ENCODE results near the gene EPS15.

The EPS15 gene

DNA sequence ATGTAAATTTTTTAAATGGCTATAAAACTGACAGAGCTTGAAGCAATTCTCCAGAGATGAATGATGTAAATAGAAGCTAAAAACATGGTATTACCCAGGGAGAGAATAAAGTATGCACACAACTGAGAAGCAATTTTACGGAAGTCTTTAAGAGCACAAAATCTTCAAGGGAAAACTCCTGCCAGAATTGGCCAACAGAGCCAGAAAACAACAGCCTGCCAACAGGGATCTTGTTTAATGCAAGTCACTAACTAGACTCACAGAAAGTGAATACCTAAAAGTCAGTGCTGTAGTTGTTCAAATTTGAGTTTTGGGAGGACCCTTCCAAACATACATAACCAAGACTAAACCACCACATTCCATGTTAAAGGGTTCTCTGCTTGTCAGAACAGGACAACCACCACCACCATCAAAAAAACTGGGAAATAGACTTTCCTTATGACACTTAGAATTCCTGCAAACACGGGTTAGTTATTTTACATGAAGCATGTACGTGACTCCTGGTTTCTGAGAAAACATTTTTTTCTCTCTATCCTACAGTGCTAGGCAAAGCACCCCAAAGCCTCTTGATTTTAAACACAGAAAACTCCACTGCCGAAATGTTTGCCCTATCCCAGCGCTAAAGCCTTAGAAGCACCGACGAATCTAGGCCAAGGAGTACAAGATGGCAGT lies 1.6 kb downstream of the EPS15 start:
- DNase-seq (ENCODE audit: insufficient read length, low spot score) (no peak), FAIRE-seq (no peak)
- TF ChIP-seq PAX5 (IDR thresholded peaks at IDR 0.05; ENCODE audit: insufficient read depth, low read length, severe bottlenecking) (no peak), SPI1 (IDR thresholded peaks at IDR 0.05; ENCODE audit: low read depth, low read length) (peak; percentile 35; the same call in 1 of the 2 replicates)

GRCh38 chr1:51516649-51517158 lies 2.4 kb downstream of the EPS15 start:
- TF ChIP-seq TAF1 (IDR thresholded peaks at IDR 0.05; ENCODE audit: low read depth, low read length), result no peak
- no peak for DNase-seq (ENCODE audit: insufficient read length, low spot score)
- FAIRE-seq, result peak; percentile 71

DNA sequence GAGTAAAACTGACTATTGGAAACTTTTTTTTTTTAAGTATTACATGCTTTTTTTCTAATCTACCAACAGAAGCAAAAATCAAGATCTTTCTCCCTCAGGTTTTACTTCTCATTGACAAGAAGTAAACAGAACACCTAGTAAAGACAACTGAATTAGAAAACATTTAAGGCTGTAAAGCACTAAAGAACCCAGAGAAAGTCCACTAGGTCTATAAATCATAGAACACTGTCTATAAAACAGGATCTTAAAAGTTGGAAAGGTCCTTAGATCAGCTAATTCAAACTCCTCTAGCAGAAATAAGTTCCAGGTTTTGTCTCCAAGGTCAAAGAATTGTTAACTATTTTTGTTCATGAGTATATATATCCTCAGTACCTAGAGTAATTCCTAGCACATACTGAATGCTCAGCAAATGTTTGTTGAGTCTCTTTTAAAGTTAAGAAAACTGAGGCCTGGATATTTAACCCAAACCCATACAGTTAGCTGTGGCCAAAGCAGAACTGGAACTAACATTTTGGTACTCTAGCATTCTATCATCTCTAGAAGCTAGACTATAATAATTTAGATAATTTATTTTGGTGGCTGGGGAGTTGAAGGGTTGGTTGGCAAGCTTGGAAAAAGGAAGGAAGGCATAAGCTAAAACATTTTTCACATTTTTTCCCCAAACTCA lies 3.0 kb downstream of the EPS15 start:
- TF ChIP-seq POLR2A (IDR thresholded peaks at IDR 0.05; ENCODE audit: low read depth, low read length) (no peak), SPI1 (IDR thresholded peaks at IDR 0.05; ENCODE audit: low read depth, low read length) (peak; percentile 66)
- DNase-seq (ENCODE audit: insufficient read length, low spot score) (no peak), FAIRE-seq (no peak)

DNA sequence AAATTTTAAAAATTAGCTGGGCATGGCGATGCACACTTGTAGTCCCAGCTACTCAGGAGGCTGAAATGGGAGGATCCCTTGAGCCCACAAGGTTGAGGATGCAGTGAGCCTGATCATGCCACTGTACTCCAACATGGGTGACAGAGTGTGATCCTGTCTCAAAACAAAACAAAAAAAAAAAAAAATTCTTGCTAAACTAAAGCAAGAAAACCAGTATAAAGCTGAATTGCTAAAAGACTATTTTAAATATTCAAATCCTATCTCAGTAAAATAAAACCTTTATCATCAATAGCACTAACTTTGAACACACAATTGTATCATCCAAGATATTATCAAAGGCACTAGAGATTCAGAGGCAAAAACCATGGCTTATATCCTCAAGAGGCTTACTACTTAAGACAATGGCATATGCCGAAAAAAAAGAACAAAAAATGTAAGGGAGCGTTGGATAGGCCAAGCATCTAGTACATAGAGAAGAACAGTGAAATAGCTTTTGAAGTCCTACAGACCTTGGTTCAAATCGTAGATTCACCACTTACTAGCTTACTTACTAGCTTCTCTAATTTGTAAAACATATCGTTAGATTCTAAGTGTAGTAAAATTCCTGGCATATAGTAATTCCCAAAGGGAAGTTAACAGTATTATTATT lies 3.6 kb downstream of the EPS15 start:
- peak; percentile 38 for FAIRE-seq
- no peak for DNase-seq (ENCODE audit: insufficient read length, low spot score)
- TF ChIP-seq SPI1 (IDR thresholded peaks at IDR 0.05; ENCODE audit: low read depth, low read length) (no peak), POLR2A (IDR thresholded peaks at IDR 0.05; ENCODE audit: low read depth, low read length) (no peak), POU2F2 (IDR thresholded peaks at IDR 0.05; ENCODE audit: low read depth, low read length) (no peak), PAX5 (IDR thresholded peaks at IDR 0.05; ENCODE audit: insufficient read depth, low read length, severe bottlenecking) (no peak), POLR2AphosphoS5 (IDR thresholded peaks at IDR 0.05; ENCODE audit: low read depth, low read length) (no peak), TAF1 (IDR thresholded peaks at IDR 0.05; ENCODE audit: low read depth, low read length) (no peak)

DNA sequence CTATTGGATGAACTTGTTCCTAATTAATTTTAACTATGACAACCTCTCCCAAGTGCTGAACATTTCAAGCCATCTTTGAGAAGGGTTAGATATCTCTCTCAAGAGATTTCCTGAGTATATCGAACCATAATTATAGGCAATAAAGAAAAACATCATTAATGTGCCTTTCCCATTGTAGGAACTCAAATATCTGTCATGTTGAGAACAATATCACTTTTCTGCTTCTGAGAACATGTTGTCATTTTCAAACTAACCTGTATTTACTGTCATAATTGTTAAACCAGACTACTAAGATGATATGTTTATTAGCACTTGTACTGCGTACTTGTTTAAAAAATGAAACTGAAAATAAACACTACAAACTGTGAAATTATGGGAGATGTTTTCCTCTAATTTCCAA lies 4.3 kb downstream of the EPS15 start:
- DNase-seq (ENCODE audit: insufficient read length, low spot score) (no peak), FAIRE-seq (peak; percentile 80)

DNA sequence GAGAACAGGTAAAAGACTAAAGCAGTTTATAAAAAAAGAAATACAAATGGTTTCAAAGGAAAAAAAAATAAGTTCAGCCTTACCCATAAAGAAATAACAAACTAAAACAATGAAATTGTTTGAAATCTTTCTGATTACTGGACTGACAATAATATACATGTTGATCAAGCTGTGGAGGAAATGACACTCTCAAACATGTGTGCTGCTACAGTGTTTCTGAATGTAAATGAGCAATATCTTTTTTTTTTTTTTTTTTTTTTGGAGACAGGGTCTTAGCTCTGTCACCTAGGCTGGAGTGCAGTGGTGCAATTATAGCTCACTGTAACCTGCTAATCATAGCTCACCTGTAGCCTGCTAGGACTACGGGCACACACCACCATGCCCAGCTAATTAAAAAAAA lies 6.5 kb downstream of the EPS15 start:
- TF ChIP-seq PAX5 (IDR thresholded peaks at IDR 0.05; ENCODE audit: insufficient read depth, low read length, severe bottlenecking), result no peak
- TF ChIP-seq TAF1 (IDR thresholded peaks at IDR 0.05; ENCODE audit: low read depth, low read length), result no peak
- TF ChIP-seq SPI1 (IDR thresholded peaks at IDR 0.05; ENCODE audit: low read depth, low read length), result no peak
- TF ChIP-seq POU2F2 (IDR thresholded peaks at IDR 0.05; ENCODE audit: low read depth, low read length), result no peak
- no peak for TF ChIP-seq POLR2A (IDR thresholded peaks at IDR 0.05; ENCODE audit: low read depth, low read length)
- FAIRE-seq (no peak), DNase-seq (ENCODE audit: insufficient read length, low spot score) (no peak)

More for the DNA sequence above, 4.3 kb downstream of the EPS15 start:
- no peak for TF ChIP-seq PAX5 (IDR thresholded peaks at IDR 0.05; ENCODE audit: insufficient read depth, low read length, severe bottlenecking)
- no peak for TF ChIP-seq SPI1 (IDR thresholded peaks at IDR 0.05; ENCODE audit: low read depth, low read length)
- no peak for TF ChIP-seq POU2F2 (IDR thresholded peaks at IDR 0.05; ENCODE audit: low read depth, low read length)
- no peak for TF ChIP-seq TAF1 (IDR thresholded peaks at IDR 0.05; ENCODE audit: low read depth, low read length)
- TF ChIP-seq POLR2A (IDR thresholded peaks at IDR 0.05; ENCODE audit: low read depth, low read length), result no peak
- TF ChIP-seq POLR2AphosphoS5 (IDR thresholded peaks at IDR 0.05; ENCODE audit: low read depth, low read length), result no peak

DNA sequence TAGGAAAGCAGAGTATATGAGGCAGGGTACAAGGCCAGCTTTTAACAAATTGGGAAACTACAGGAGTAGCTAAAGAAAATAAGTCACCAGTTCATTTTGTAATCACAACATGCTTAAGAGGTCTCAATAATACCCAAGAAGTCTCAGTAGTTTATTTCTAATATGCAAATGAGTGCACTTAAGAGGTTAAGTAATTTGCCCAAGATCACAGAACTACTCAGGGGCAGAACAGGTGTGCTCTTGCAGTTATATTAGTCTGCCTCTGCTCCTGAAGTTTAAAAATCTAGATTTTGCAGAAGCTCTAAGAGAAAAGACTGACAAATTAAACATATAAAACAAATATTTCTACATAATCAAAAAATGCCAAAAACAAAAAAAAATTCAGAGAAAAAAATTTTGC lies 6.9 kb downstream of the EPS15 start:
- no peak for DNase-seq (ENCODE audit: insufficient read length, low spot score)
- FAIRE-seq, result no peak
- TF ChIP-seq TAF1 (IDR thresholded peaks at IDR 0.05; ENCODE audit: low read depth, low read length), result no peak
- TF ChIP-seq POLR2AphosphoS5 (IDR thresholded peaks at IDR 0.05; ENCODE audit: low read depth, low read length), result no peak
- peak; percentile 27; the same call in 1 of the 2 replicates for TF ChIP-seq POU2F2 (IDR thresholded peaks at IDR 0.05; ENCODE audit: low read depth, low read length)
- no peak for TF ChIP-seq PAX5 (IDR thresholded peaks at IDR 0.05; ENCODE audit: insufficient read depth, low read length, severe bottlenecking)
- no peak for TF ChIP-seq SPI1 (IDR thresholded peaks at IDR 0.05; ENCODE audit: low read depth, low read length)
- TF ChIP-seq POLR2A (IDR thresholded peaks at IDR 0.05; ENCODE audit: low read depth, low read length), result no peak

- no peak for FAIRE-seq
- no peak for DNase-seq (ENCODE audit: insufficient read length, low spot score)
- no peak for TF ChIP-seq POU2F2 (IDR thresholded peaks at IDR 0.05; ENCODE audit: low read depth, low read length)
- no peak for TF ChIP-seq SPI1 (IDR thresholded peaks at IDR 0.05; ENCODE audit: low read depth, low read length)
- no peak for TF ChIP-seq POLR2A (IDR thresholded peaks at IDR 0.05; ENCODE audit: low read depth, low read length)
Observed at GRCh38 chr1:51509773-51510172, 9.3 kb downstream of the EPS15 start.

DNA sequence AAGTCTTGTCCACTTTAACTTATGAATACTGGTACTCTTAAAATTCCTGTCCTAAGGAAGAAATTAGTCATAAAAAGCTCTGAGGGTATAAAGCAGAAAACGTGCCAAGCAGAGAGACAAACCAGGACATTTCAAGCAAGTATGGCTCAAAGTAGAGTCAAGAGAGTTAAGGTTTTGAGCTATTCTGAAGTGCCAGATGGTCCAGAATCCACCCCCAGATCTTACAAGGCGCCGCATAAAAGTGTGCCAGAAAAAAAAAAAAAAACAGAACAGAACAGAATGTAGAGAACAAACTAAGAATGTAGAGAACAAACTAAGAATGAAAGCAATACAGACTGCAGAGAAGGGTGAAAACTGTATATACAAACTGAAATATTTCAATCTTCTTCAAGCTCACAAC lies 12.5 kb downstream of the EPS15 start:
- TF ChIP-seq POLR2A (IDR thresholded peaks at IDR 0.05; ENCODE audit: low read depth, low read length) (no peak), POLR2AphosphoS5 (IDR thresholded peaks at IDR 0.05; ENCODE audit: low read depth, low read length) (no peak), POU2F2 (IDR thresholded peaks at IDR 0.05; ENCODE audit: low read depth, low read length) (no peak), SPI1 (IDR thresholded peaks at IDR 0.05; ENCODE audit: low read depth, low read length) (no peak), PAX5 (IDR thresholded peaks at IDR 0.05; ENCODE audit: insufficient read depth, low read length, severe bottlenecking) (no peak), TAF1 (IDR thresholded peaks at IDR 0.05; ENCODE audit: low read depth, low read length) (no peak)
- no peak for DNase-seq (ENCODE audit: insufficient read length, low spot score)

More for the DNA sequence above, 12.5 kb downstream of the EPS15 start:
- FAIRE-seq, result peak; percentile 69

Measured in GM12891 (cell line).